Ecto neural progenitor cell (in vitro differentiated cells): Measurements from ENCODE around the gene ATP12A.

ENCODE experiments used
- DNase-seq: peaks from one replicate; pipeline ENCODE4 v3.0.0-alpha.2; 2018; ENCODE audit warnings: low spot score

Gene ATP12A

GRCh38 chr13:24663586-24663985, 16.6 kb upstream of the ATP12A start:
- no peak for DNase-seq

- no peak for DNase-seq
Observed at GRCh38 chr13:24664726-24665409, 15.3 kb upstream of the ATP12A start.

- no peak for DNase-seq
Observed at GRCh38 chr13:24668511-24668910, 11.7 kb upstream of the ATP12A start.

- no peak for DNase-seq
Observed at GRCh38 chr13:24668955-24669582, 11.1 kb upstream of the ATP12A start.

- DNase-seq = no peak
Observed at GRCh38 chr13:24670174-24670573, 10.0 kb upstream of the ATP12A start.

- peak; percentile 71 for DNase-seq
Observed at GRCh38 chr13:24670961-24671381, 9.2 kb upstream of the ATP12A start.

- DNase-seq = no peak
Observed at GRCh38 chr13:24671386-24672113, 8.7 kb upstream of the ATP12A start.

GRCh38 chr13:24672141-24673132, 7.8 kb upstream of the ATP12A start:
- no peak for DNase-seq

- DNase-seq = no peak
Observed at GRCh38 chr13:24675806-24676570, 4.2 kb upstream of the ATP12A start.

GRCh38 chr13:24678151-24678550, 2.1 kb upstream of the ATP12A start:
- DNase-seq = no peak

- no peak for DNase-seq
Observed at GRCh38 chr13:24679686-24680085, 522 bp upstream of the ATP12A start.

- DNase-seq = no peak
Observed at GRCh38 chr13:24680921-24681604, 855 bp downstream of the ATP12A start.

- DNase-seq = no peak
Observed at GRCh38 chr13:24681930-24682329, 1.7 kb downstream of the ATP12A start.

GRCh38 chr13:24682353-24682752, 2.1 kb downstream of the ATP12A start:
- no peak for DNase-seq

- no peak for DNase-seq
Observed at GRCh38 chr13:24683351-24683750, 3.1 kb downstream of the ATP12A start.

- DNase-seq = peak; percentile 87
Observed at GRCh38 chr13:24683838-24684599, 3.8 kb downstream of the ATP12A start.

- DNase-seq = no peak
Observed at GRCh38 chr13:24684600-24684998, 4.4 kb downstream of the ATP12A start.

- no peak for DNase-seq
Observed at GRCh38 chr13:24685314-24685713, 5.1 kb downstream of the ATP12A start.

- DNase-seq = no peak
Observed at GRCh38 chr13:24687611-24688010, 7.4 kb downstream of the ATP12A start.

GRCh38 chr13:24688111-24688510, 7.9 kb downstream of the ATP12A start:
- no peak for DNase-seq
